LNCAP (cell line): ENCODE results near the gene UQCRHL.

Experiments used
- TF ChIP-seq, protein P1 (sequence below): fragments of 450-650 bp; IDR thresholded peaks from 2 replicates; pipeline ENCODE4 v1.5.1; 2017; ENCODE audit warnings: mild to moderate bottlenecking

UQCRHL gene

GRCh38 chr1:15848929-15849774 lies 41.7 kb upstream of the UQCRHL start:
- TF ChIP-seq, protein P1, sequence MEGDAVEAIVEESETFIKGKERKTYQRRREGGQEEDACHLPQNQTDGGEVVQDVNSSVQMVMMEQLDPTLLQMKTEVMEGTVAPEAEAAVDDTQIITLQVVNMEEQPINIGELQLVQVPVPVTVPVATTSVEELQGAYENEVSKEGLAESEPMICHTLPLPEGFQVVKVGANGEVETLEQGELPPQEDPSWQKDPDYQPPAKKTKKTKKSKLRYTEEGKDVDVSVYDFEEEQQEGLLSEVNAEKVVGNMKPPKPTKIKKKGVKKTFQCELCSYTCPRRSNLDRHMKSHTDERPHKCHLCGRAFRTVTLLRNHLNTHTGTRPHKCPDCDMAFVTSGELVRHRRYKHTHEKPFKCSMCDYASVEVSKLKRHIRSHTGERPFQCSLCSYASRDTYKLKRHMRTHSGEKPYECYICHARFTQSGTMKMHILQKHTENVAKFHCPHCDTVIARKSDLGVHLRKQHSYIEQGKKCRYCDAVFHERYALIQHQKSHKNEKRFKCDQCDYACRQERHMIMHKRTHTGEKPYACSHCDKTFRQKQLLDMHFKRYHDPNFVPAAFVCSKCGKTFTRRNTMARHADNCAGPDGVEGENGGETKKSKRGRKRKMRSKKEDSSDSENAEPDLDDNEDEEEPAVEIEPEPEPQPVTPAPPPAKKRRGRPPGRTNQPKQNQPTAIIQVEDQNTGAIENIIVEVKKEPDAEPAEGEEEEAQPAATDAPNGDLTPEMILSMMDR, result no peak

- TF ChIP-seq, protein P1, result no peak
Observed at GRCh38 chr1:15848143-15848928, 40.9 kb upstream of the UQCRHL start.

DNA sequence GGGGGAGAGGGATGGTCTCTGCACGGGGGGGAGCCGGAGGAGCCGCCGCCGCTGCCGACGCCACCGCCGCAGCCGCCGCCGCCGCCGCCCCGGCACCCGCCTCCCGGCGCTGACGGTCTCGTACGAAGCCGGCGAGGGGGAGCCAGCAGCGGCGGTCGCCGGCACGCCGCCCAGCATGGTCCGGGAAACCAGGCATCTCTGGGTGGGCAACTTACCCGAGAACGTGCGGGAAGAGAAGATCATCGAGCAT lies 40.4 kb upstream of the UQCRHL start:
- TF ChIP-seq, protein P1, result no peak

- TF ChIP-seq, protein P1, result no peak
Observed at GRCh38 chr1:15847100-15847892, 39.8 kb upstream of the UQCRHL start, which contains the start of gene SPEN. TSS of gene SPEN (plus strand) at chr1:15847707. CDS start at chr1:15848068, 361 bp downstream.

DNA sequence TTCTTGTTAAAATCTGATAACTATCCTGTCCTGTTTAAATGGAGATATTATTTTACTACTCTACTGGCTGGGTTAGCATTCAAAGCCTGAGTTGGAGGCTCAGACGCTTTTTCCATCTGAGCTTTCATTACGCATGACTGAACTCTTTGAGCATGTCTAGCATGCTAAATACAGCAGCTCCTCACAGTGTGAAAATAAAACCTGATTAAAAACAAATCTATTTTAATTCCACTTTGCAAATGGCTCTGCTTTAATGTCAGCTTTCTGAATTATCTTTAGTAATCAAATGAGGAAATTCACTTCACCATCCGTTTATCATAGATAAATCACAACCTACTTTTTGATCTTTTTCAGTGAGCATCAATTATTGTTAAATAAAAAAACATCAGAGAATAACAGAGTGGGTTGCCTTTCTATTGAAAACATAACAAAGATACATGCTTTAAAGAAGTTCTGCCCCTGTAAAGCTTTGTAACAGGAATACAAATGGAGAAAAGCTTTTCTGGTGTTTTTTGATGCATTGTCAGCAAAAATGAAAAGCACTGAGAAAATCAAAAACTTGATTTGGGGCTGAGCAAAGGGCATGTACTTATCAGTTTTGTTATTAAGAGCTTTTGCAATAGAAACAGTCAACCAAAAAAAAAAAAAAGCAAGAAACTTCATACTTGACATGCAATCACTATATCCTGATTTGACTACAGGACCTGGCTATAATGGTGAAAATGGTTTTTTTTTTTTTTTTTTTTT lies 36.5 kb upstream of the UQCRHL start:
- TF ChIP-seq, protein P1, result no peak

DNA sequence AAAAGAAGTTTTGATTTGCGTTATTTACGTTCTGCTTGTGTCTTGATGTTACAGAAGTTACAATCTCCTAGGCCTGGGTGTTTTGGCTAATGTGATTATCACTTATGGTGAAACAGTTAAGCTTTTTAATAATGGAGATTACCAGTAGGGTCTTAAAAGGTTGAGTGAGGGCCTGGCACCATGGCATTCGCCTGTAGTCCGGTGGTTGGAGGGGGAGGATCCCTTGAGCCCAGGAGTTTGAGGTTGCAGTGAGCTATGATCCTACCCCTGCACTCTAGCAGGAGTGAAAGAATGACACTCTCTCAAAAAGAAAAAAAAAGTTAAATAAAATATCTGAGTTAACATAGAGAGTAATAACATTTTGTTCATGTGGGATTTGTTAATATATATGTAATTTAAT lies 31.3 kb upstream of the UQCRHL start:
- TF ChIP-seq, protein P1, result no peak

- TF ChIP-seq, protein P1, result no peak
Observed at GRCh38 chr1:15837931-15838330, 30.5 kb upstream of the UQCRHL start.
